Mucosa of descending colon (tissue), 3 donors: ENCODE data around the gene NTM. TPM values are rescaled to one million over a fixed set of nuclear protein-coding genes. Genes with fewer than 3 reads are reported as not detected.

ENCODE experiments used
- ATAC-seq: fragments of 200-7000 bp; cut with Tn5 transposase; one replicate; pipeline ENCODE4 v1.9.1; 2020; ENCODE audit warnings: mild to moderate bottlenecking, moderate library complexity
- DNase-seq, 3 donors: peaks; one replicate each; pipeline ENCODE4 v3.0.0-alpha.2; 2020
- H3K36me3 ChIP-seq: fragments of 200-600 bp; one replicate; pipeline ENCODE4 v1.8.0; 2021; ENCODE audit warnings: low read depth, mild to moderate bottlenecking
- H3K4me1 ChIP-seq: fragments of 200-600 bp; one replicate; pipeline ENCODE4 v1.8.0; 2021; ENCODE audit warnings: low read depth, mild to moderate bottlenecking
- H3K4me3 ChIP-seq: fragments of 200-600 bp; one replicate; pipeline ENCODE4 v1.8.0; 2021; ENCODE audit warnings: mild to moderate bottlenecking
- H3K9me3 ChIP-seq: fragments of 200-600 bp; one replicate; pipeline ENCODE4 v1.8.0; 2021; ENCODE audit warnings: mild to moderate bottlenecking
- intact Hi-C, 2 donors: fragments of 100-400 bp; cut with DNase I in 1 of 2; cut with micrococcal nuclease in 1 of 2; formaldehyde crosslinking; loops; one replicate each; pipeline versions ENCODE4 v1.11.0 to v1.11.1; 2022; cut with DNase I, micrococcal nuclease
- total RNA-seq, 3 donors: library from RNA; stranded (reverse); fragmentation: NEBNext Ultra II Directional in 2 of 3; extraction: Animal tissue kit (Norgen Biotek cat#: 25700) in 2 of 3; gene quantifications; one replicate each; pipeline versions ENCODE4 v1.2.1 to v1.2.4, GENCODE V29; 2021 to 2023
- TF ChIP-seq, protein P1 (sequence below): fragments of 200-600 bp; IDR thresholded peaks from one replicate; pipeline ENCODE4 v1.8.0; 2022; ENCODE audit warnings: antibody characterized with exemption, mild to moderate bottlenecking
- donor health status: DM: no; HTN: no; CAD: no; lungs with moderate emphysema.
- donor health status: DM: no; HTN: no; CAD: no.
- donor health status: DM: no; HTN: yes; CAD: no.

Gene NTM
- total RNA-seq, 3 donors from 2014 or later, result 0.64 to 7.7 (median 1.2) TPM

DNA sequence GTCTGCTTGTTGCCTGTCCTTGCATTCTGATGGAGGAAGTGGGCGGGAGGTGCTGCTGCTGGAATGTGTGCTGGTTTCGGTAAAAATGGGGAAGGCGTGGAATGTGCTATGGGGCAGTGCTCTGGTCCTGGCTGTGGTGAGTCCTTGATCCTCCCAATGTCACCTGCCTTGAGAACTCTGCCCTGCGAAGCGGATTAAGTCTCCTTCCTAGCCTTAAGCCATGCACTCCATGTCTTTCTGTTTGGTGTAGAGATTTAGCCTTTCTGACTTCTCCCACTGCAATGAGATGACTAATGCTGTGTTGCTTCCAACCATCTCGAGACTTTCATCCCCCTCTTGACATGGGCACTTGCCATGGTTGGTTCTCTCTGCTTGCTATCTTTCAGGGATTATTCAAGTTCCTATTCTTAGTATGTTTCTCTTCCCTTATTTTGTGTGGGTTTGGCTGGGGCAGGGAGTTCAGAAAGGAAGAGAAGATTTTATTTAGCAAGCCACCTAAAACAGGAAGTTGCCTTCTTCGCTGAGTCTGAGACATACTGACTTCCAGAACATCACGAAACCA is 687.9 kb downstream of the NTM start:
- intact Hi-C loops, result no loop called here
- Histone ChIP-seq H3K4me1 (no peaks in the 10 kb centered on the region), H3K36me3 (no peaks in the 10 kb centered on the region), H3K9me3 (no peaks in the 10 kb centered on the region), H3K4me3 (no peak overlapping the region)
- peak in 1 of 3 donors; percentile 14 for DNase-seq
- peak; percentile 20 for ATAC-seq
- TF ChIP-seq, protein P1, sequence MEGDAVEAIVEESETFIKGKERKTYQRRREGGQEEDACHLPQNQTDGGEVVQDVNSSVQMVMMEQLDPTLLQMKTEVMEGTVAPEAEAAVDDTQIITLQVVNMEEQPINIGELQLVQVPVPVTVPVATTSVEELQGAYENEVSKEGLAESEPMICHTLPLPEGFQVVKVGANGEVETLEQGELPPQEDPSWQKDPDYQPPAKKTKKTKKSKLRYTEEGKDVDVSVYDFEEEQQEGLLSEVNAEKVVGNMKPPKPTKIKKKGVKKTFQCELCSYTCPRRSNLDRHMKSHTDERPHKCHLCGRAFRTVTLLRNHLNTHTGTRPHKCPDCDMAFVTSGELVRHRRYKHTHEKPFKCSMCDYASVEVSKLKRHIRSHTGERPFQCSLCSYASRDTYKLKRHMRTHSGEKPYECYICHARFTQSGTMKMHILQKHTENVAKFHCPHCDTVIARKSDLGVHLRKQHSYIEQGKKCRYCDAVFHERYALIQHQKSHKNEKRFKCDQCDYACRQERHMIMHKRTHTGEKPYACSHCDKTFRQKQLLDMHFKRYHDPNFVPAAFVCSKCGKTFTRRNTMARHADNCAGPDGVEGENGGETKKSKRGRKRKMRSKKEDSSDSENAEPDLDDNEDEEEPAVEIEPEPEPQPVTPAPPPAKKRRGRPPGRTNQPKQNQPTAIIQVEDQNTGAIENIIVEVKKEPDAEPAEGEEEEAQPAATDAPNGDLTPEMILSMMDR, result no peak

DNA sequence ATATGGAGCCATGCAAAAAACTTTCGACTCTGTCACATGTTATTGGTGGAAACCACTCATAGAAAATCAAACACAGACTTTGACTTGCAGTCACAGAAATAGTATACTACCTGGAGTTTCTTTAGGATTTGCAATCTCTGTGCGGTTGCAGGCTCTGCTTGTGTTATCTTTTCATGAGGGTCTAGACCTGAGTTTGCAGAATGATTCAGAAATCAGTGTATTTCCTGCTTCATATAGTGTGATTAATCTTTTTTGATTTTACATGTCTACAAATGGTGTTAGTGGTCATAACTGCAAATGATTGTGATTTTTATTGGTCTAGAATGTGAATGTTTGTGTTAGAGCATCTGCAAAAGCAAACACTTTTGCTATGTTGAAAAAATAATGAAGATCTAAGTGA is 690.2 kb downstream of the NTM start:
- TF ChIP-seq, protein P1, result no peak
- Histone ChIP-seq H3K36me3 (no peaks in the 10 kb centered on the region), H3K4me3 (no peak overlapping the region), H3K4me1 (no peaks in the 10 kb centered on the region), H3K9me3 (no peaks in the 10 kb centered on the region)
- no peak for DNase-seq
- intact Hi-C loops, result no loop called here
- no peak for ATAC-seq

DNA sequence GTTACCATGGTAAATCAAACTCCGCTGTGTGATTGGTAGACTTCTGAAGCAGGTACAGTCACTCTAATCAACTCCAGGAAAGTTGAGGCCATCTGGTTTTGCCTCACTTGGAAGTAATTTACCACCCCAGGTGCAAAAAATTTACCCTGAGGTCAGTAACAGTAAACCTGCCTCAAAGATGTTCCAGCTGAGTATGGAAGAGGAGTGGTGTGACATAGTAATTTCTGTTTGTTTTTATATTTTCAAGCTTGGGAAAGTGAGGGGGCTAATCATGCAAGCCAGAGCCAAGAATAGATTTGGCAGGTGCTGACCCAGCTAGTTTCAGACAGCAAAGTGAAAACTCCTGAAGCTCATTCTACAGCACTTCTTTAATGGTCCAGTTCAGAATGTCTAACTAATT is 691.6 kb downstream of the NTM start:
- Histone ChIP-seq H3K36me3 (no peaks in the 10 kb centered on the region), H3K9me3 (peaks cover 1% of the 10 kb centered on the region), H3K4me1 (no peaks in the 10 kb centered on the region), H3K4me3 (no peak overlapping the region)
- ATAC-seq, result no peak
- TF ChIP-seq, protein P1, result no peak
- no peak for DNase-seq
- intact Hi-C loops, result no loop called here

DNA sequence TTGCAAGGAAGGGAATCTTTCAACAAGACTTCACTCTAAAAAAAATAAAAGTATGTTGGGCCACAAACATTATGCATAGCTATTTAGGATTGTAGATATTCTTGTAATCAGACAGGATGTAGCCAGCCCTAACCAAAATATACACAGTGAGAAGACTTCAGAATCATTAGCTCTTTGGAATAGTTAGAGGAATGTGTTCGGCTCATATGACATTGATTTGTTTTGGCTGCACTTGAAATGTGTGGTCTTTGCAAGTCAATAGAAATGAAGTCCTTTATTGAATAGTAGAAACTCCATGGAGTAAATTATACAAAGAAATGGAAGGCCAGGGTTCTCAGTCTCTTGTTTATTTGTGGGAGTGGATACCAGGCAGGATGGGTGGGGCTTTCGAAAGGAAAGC is 692.1 kb downstream of the NTM start:
- intact Hi-C loops, result no loop called here
- H3K36me3 ChIP-seq, result no peaks in the 10 kb centered on the region
- no peak for DNase-seq
- no peak overlapping the region for H3K4me3 ChIP-seq
- H3K4me1 ChIP-seq, result no peaks in the 10 kb centered on the region
- TF ChIP-seq, protein P1, result no peak
- peaks cover 2% of the 10 kb centered on the region for H3K9me3 ChIP-seq
- no peak for ATAC-seq

DNA sequence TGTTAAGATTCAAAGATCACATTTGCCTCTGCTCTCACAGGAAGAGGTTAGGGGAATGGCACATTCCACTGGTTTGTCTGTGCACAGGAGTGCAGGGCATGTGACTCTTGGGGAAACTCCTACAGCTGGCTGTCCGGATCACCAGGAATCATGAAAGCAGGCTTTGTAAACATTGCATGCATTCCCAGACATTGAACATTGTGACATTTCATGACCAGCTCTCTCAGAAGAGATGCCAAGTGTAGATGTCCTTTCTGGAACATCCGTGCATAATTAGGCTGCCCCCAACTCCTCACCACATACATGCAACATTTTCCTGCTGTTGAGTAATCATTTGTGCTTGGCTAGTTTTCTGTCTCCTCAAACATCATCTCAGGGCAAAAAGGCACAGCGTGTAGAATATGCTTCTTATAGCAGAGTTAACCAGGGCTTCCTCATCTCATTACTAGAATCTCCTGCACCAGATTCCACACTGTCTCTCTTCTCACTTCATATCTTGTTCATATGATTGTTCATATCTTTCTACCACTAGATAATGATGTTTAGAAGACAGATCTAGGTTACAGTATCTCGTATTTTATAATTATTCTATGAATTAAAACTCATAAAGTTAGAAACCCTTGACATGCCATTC is 694.7 kb downstream of the NTM start:
- ATAC-seq (no peak), DNase-seq (no peak)
- Histone ChIP-seq H3K4me1 (no peaks in the 10 kb centered on the region), H3K4me3 (no peak overlapping the region), H3K9me3 (peaks cover 10% of the 10 kb centered on the region), H3K36me3 (no peaks in the 10 kb centered on the region)
- TF ChIP-seq, protein P1, result no peak
- intact Hi-C loops, result no loop called here
